Fibroblast of skin of scalp (primary cell): ENCODE measurements around the gene ADK.

Experiments
- DNase-seq: peaks from one replicate; pipeline ENCODE4 v3.0.0-alpha.2; 2013

Gene ADK

DNA sequence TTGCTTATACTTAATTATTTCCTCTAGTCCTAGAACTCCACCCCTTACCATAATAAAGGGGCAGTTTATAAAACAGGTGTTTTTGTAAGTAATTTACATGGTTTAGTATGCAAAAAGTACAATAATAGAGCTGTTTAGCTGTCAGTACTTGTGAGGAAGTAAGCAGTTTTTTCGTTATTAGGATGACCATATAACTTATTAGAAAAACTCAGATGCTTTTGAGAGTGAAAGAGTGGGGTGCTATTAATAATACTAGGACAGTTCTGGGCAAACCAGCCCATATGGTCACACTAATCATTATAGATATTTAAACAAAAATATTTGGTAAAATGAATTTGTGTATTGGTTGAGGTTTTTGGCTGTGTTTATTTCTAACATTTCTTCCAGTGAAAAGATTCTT, 473.5 kb downstream of the ADK start:
- DNase-seq, result no peak

GRCh38 chr10:74628136-74628535, 477.1 kb downstream of the ADK start:
- DNase-seq, result no peak

DNA sequence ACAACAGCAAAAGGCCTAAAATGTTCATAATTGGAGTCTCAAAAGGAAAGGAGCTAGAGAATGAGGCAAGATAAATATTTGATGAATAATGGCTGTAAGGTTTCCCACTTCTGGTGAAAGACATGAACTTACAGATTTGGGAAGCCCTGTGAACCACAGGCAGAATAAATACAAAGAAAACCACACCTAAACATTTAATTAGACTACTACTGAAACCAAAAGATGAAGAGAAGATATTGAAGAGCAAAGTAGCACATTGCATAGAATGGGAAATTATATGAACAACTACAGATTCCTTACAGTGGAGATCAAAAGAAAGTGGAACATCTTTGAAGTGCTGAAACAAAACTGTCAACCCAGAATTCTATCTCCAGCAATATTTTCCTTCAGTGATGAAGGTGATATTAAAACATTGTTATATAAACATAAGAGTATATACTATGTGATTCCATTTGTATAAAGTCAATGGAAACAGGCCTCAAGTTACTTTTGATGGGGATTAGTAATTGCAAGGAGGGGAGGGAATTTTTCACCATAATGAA, 484.0 kb downstream of the ADK start:
- DNase-seq, result no peak

DNA sequence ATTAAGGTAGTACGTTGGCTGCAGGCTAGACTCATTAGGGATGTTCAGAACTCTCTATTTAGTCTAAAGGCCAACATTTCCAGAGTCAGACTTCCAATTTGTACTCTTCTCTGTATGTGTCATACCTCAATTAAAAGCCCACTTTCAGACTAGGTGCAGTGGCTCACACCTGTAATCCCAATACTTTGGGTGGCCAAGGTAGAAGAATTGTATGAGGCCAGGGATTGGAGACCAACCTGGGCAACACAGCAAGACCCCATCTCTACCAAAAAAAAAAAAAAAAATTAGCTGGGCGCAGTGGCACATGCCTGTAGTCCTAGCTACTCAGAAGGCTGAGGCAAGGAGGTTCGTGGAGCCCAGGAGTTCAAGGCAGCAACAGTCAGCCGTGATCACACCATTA, 484.6 kb downstream of the ADK start:
- DNase-seq, result no peak

DNA sequence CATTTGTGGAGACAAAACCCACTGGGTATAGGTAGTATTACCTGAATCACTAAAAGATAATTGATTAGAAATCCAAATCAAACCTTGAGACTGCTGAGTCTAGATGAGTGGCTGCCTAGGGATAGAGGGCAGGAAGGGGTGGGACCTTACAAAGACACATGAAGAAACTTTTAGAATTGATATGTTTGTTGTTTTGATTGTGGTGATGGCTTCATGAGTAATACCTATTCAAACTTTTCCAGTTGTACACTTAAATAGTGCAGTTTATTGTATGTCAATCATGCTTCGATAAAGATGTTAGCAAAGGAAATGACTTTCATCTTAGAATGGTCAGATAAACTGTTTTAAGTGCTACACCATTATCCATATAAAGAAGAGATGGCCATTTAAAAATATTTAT, 486.7 kb downstream of the ADK start:
- DNase-seq, result no peak

DNA sequence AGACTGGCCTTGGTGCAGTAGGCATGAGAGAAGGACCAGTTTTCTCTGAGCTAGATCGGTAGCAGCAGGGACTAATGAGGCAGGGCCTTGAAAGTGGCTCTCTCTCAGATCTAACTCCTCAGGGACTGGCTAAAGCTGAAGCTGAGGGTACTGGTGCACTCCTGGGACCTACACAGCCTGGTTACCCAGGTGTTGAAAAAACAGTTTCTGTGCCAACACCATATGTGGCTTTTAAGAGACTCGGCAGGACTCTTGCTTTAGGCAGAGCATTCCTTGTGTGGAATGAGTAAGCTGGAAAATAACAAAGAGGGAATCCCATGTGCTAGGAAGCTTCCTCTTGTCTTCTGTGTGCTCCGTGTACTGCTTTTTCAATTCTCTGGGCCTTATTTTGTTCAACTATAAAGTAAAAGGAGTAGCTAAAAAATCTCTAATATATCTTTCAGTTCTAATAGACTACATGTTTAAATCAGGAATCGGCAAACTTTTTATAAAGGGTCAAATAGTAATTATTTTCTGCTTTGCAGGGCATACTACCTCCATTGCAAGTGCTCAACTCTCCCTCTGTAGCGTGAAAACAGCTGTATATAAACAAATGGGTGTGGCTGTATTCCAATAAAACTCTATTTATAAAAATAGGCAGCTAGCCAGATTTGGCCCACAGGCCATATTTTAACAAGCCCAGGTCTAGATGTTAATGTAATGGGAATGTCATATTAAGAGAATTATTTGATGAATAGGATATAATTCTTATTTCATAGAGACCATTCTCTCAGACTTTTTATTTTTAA, 489.3 kb downstream of the ADK start:
- peak; percentile 34 for DNase-seq

- no peak for DNase-seq
Observed at GRCh38 chr10:74641659-74642058, 490.6 kb downstream of the ADK start.

- DNase-seq, result no peak
Observed at GRCh38 chr10:74642901-74643595, 492.0 kb downstream of the ADK start.

DNA sequence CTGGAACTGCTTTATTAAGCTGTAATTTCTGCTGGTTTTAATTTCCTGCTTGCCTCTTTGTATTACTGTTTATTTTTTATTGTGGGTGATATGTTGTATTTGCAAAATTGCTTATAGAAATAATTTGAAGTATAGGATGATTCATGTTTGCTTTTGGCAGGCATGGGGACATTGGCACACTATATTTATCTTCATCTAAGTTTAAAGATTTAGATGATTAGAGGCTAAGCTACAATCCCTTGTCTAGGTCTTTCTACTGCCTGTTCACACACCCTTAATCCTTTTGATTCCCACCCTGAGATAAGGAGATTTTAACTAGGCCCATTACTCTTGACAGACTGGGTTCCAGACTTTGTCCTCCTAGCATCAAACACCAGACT, 492.6 kb downstream of the ADK start:
- DNase-seq, result no peak

DNA sequence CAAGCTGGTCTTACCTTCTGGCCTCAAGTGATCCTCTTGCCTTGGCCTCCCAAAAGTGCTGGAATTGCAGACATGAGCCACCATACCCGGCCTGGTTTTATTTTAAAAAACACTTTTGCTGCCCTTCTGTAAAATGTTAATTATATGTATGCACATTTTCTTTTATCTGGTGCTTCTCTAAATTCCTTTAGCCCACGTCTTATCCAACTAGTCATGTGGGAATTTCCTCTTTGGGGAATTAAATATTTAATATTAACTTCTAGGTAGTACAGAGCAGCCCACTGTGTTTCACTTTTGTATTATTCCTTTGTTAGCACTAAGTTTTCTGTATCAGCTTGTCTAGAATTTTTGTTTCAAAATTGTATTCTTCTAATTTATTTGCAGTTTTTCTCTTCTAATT, 493.7 kb downstream of the ADK start:
- no peak for DNase-seq

- no peak for DNase-seq
Observed at GRCh38 chr10:74645692-74646091, 494.7 kb downstream of the ADK start.

GRCh38 chr10:74650613-74651012, 499.6 kb downstream of the ADK start:
- no peak for DNase-seq

GRCh38 chr10:74651565-74651964, 500.5 kb downstream of the ADK start:
- no peak for DNase-seq

DNA sequence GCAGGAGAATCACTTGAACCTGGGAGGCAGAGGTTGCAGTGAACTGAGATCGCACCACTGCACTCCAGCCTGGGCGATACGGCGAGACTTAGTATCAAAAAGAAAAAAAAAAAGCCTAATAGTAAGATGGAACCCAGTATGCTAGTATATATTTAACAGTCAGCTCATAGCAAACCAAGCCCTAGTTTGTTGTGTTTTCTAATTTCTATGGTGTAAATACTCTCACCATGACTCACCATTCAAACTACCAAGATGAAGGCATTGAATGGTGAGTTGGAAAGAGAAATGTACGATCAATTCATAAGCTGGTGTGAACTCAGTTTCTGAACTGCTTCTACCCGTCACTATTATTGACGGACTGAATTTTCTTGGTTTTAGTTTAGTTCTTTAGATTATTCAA, 501.6 kb downstream of the ADK start:
- DNase-seq, result peak; percentile 6

GRCh38 chr10:74658511-74658910, 507.5 kb downstream of the ADK start:
- no peak for DNase-seq

DNA sequence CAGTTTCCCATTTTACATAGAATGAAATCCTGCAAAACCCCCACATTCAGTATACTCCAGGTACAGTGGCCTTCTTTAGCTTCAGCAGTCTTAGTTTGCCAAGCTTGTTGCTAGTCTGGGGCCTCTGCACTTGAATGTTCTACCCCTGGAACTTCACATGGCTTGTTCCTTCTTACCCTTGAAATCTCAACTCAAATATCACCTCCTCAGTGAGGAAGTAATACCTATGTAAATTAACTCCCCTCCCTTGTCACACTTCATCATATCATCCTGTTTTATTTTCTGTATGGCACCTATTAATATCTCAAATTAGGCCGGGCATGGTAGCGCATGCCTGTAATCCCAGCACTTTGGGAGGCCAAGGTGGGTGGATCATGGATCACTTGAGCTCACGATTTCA, 511.6 kb downstream of the ADK start:
- no peak for DNase-seq

- DNase-seq, result no peak
Observed at GRCh38 chr10:74669210-74669609, 518.2 kb downstream of the ADK start.

- no peak for DNase-seq
Observed at GRCh38 chr10:74671716-74672115, 520.7 kb downstream of the ADK start.

DNA sequence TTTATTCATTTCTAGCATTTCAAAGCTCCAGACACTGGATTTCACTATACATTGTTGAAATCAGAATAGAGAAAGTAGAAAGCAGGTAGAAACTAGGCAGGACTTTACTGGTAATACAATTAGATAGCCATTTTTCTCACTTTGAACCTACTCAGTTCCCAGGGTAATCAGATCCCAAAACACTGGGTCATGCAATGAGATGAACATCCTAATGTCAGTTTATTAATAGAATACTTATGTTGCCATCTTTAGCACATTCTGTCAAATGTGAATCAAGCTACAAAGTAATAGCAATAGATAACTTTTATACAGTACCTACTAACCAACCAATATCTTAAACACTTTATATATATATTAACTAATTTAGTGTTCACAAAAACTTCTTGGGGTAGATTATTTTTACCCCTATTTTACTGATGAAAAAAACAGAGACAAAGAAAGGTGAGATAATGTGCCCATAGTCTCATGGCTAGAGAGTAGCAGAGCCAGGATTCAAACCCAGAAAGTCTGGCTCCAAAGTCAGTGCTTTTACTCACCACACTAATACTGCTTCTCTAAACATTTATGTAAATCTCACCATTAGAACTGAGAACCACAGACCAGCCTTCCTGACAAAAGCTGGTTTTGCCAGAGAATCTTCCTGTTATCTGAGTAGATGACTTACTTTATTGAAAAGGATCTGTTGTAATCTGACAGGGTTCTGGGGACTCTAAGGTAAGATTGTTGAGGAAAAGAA, 521.6 kb downstream of the ADK start:
- no peak for DNase-seq

GRCh38 chr10:74674927-74675326, 523.9 kb downstream of the ADK start:
- DNase-seq, result no peak

- no peak for DNase-seq
Observed at GRCh38 chr10:74675484-74675883, 524.5 kb downstream of the ADK start.

- no peak for DNase-seq
Observed at GRCh38 chr10:74677951-74678350, 526.9 kb downstream of the ADK start.

- DNase-seq, result peak; percentile 5
Observed at GRCh38 chr10:74681917-74682627, 531.1 kb downstream of the ADK start.
